Mononuclear cell (primary cell): ENCODE data around the gene FCRL6. TPM values are rescaled to one million over a fixed set of nuclear protein-coding genes. Genes with fewer than 3 reads are reported as not detected.

ENCODE experiments used
- H3K27me3 ChIP-seq: 2 replicates; pipeline ENCODE4 v1.6.0; 2011; ENCODE audit warnings: low read length, control low read depth; ENCODE audit not compliant: insufficient read depth
- H3K4me1 ChIP-seq: 2 replicates; pipeline ENCODE4 v1.5.1; 2011; ENCODE audit warnings: mild to moderate bottlenecking, low read length, control low read depth; ENCODE audit not compliant: insufficient read depth
- H3K4me3 ChIP-seq: 2 replicates; pipeline ENCODE4 v1.5.1; 2011; ENCODE audit warnings: mild to moderate bottlenecking, low read length, moderate library complexity
- H3K9me3 ChIP-seq: 2 replicates; pipeline ENCODE4 v1.5.1; 2011; ENCODE audit warnings: low read depth, mild to moderate bottlenecking, control low read depth, low read length
- total RNA-seq: library from RNA; depleted of rRNA; stranded (reverse); fragments of >200 nt; gene quantifications from one replicate; pipeline ENCODE4 v1.2.3, GENCODE V29; 2012

Gene FCRL6
- total RNA-seq, 1 donor, result 15.2 TPM

DNA sequence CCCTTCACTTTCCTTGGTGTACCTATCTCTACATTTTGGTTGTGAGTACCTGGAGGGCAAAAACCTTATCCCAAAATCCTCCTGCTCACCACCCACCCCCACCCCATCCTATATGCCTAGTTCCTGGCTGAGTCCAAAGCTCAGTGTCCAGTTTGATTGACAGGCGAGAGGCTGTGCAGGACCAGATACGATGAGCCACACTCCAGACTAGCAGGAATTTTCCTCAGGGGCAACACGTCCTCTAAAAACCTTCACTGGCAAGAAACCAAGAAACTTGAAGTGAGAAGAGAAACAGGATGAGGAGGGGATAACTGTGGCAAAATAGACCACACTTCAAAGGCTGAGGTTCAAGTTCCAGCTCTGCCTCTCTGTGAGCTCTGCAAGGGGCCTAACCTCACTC lies 23.4 kb downstream of the FCRL6 start:
- H3K4me3 ChIP-seq, result no peak overlapping the region
- H3K27me3 ChIP-seq, result no peaks in the 10 kb centered on the region
- no peaks in the 10 kb centered on the region for H3K9me3 ChIP-seq
- H3K4me1 ChIP-seq, result peaks cover 55% of the 10 kb centered on the region

DNA sequence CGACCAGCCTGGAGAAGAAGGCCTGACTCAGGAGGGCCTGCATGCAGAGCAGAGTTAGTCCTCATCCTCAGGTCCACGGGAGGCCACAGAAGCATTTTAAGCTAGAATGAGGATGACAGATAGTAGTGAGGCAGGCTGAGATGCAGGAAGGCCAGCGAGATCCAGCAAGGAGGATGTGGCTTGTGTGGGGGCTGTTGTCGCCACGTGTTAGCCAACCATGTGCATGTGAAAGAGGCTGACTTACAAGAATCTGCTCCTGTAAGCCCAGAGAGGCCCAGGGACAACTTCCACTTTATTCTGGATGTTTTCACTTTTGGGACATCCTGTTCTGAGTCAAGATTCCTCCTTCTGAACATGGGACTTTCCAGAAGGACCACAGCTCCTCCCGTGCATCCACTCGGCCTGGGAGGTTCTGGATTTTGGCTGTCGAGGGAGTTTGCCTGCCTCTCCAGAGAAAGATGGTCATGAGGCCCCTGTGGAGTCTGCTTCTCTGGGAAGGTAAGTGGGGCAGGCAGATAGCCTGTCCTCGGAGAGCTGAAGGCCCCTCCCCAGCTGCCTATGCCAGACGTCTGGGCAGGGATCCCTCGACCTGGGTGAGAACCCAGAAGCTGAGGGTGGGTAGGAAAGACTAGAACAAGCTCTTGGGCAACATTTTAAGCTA lies 24.4 kb downstream of the FCRL6 start, which contains the start of gene SLAMF8:
TSS of gene SLAMF8 (plus strand) at position 433 of the 661 bp plus-strand sequence. CDS start at position 459, 26 bp downstream.
- Histone ChIP-seq H3K4me3 (no peak within 1 kb of the TSS), H3K27me3 (no peaks in the 10 kb centered on the region), H3K9me3 (no peaks in the 10 kb centered on the region), H3K4me1 (peaks cover 55% of the 10 kb centered on the region)

GRCh38 chr1:159827102-159827490 lies 24.9 kb downstream of the FCRL6 start:
- no peaks in the 10 kb centered on the region for H3K27me3 ChIP-seq
- no peak overlapping the region for H3K4me3 ChIP-seq
- peaks cover 55% of the 10 kb centered on the region for H3K4me1 ChIP-seq
- H3K9me3 ChIP-seq, result no peaks in the 10 kb centered on the region

GRCh38 chr1:159827549-159827948 lies 25.4 kb downstream of the FCRL6 start:
- Histone ChIP-seq H3K4me1 (peaks cover 55% of the 10 kb centered on the region), H3K27me3 (no peaks in the 10 kb centered on the region), H3K9me3 (no peaks in the 10 kb centered on the region), H3K4me3 (no peak overlapping the region)

- Histone ChIP-seq H3K4me1 (peaks cover 55% of the 10 kb centered on the region), H3K4me3 (no peak overlapping the region), H3K9me3 (no peaks in the 10 kb centered on the region), H3K27me3 (no peaks in the 10 kb centered on the region)
Measured at GRCh38 chr1:159828176-159828575, 26.0 kb downstream of the FCRL6 start.

DNA sequence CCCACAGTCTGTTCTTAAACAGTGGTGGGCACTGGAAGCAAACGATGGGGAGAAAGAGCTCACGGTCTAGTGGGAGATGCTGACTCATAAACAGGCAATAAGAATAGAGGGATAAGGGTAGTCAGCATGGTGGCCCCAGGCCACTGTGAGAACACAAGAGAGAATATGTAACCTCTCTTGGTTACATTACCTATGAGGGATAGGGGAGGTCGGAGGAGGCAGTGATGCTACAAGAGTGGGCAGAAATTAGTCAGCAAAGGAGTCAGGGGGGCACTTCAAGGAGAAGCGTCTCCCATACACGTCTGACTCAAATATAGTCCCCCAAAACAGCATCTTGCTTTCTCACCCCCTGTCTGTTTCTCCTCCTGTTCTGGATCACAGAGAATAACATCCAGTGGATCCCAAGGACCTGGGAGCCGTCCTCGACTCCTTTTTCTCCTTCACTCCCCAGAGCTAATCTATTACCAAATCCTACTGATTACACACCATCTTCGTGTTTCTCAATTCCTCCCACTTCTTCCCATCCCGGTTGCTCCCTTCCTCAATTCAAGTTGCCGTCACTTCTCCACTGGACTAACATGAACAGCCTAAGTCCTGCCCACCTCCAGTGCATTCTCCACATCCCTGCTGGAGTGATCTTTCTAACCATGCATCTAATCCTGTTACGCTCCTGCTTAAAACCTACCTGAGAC lies 26.6 kb downstream of the FCRL6 start:
- Histone ChIP-seq H3K4me1 (peaks cover 55% of the 10 kb centered on the region), H3K4me3 (no peak overlapping the region), H3K27me3 (no peaks in the 10 kb centered on the region), H3K9me3 (no peaks in the 10 kb centered on the region)

DNA sequence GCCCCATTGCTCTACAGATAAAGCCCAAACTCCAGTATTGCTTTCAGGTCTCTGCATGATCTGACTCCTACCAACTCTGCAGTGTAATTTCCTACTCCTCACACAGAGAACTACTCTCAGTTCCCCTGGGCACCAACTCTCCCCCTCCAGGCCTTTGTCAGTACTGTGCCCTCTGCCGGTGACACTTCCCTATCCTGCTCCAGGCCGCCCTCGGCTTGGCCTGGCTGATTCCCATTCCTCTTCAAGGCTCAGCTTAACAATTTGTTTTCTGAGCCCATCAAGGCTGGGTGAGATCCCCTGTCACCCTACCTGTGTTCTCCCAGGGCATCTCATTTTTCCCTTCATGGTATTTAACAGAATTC lies 27.1 kb downstream of the FCRL6 start:
- H3K27me3 ChIP-seq, result no peaks in the 10 kb centered on the region
- H3K9me3 ChIP-seq, result no peaks in the 10 kb centered on the region
- no peak overlapping the region for H3K4me3 ChIP-seq
- peaks cover 55% of the 10 kb centered on the region for H3K4me1 ChIP-seq

DNA sequence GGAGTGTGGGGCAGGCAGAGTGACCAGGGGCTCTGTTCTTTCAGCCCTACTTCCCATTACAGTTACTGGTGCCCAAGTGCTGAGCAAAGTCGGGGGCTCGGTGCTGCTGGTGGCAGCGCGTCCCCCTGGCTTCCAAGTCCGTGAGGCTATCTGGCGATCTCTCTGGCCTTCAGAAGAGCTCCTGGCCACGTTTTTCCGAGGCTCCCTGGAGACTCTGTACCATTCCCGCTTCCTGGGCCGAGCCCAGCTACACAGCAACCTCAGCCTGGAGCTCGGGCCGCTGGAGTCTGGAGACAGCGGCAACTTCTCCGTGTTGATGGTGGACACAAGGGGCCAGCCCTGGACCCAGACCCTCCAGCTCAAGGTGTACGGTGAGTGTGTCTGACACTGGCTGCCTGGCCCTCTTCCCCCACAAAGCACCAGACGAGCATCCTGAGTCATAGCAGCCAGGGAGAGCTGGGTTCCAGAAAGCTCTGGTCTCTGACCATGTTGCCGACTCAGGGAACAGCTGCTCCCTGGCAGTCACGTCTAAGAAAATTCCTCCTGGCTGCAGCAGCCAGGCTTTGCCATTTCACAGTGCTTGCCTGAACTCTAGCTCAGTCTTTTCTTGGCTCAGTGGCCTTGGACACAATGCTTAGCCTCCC lies 27.8 kb downstream of the FCRL6 start:
- H3K4me3 ChIP-seq, result no peak overlapping the region
- no peaks in the 10 kb centered on the region for H3K27me3 ChIP-seq
- peaks cover 51% of the 10 kb centered on the region for H3K4me1 ChIP-seq
- no peaks in the 10 kb centered on the region for H3K9me3 ChIP-seq

GRCh38 chr1:159830722-159831121 lies 28.6 kb downstream of the FCRL6 start:
- Histone ChIP-seq H3K4me3 (no peak overlapping the region), H3K4me1 (peaks cover 43% of the 10 kb centered on the region), H3K27me3 (no peaks in the 10 kb centered on the region), H3K9me3 (no peaks in the 10 kb centered on the region)

DNA sequence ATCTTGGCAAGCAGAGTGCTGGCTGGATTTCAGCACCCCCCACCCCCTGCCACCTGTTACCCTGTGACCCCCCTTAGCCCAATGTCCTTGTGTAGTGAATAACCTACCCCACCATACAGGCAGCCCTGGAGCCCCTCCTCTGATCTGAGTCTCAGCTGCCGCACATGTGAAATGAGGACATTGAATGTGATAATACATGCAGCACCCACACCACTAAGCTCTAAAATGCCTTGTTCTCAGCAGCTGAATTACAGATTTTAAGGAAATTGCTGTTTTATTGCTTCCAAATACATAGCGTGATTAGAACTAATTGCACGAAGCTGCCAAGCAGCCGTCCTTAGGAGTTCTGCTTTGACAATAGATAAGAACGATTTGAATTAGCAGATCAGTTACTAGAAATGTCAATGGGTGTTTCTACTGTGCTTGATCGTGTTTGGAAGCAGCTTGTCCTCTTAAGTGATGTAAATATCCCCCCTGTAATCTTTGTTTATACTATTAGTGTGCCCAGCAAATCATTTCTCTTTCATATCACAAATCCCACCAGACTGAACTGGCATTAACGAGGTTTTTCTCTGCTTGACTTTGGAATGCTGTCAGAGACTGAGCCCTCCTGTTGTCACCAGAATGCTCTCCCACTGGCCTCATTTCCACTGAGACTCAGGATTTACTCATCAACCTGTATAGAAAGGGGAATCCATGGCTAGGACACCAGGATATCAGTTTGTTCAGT lies 29.4 kb downstream of the FCRL6 start:
- H3K4me3 ChIP-seq, result no peak overlapping the region
- H3K9me3 ChIP-seq, result no peaks in the 10 kb centered on the region
- peaks cover 34% of the 10 kb centered on the region for H3K4me1 ChIP-seq
- H3K27me3 ChIP-seq, result no peaks in the 10 kb centered on the region

GRCh38 chr1:159832309-159832708 lies 30.1 kb downstream of the FCRL6 start:
- Histone ChIP-seq H3K9me3 (no peaks in the 10 kb centered on the region), H3K4me1 (peaks cover 27% of the 10 kb centered on the region), H3K4me3 (no peak overlapping the region), H3K27me3 (no peaks in the 10 kb centered on the region)

DNA sequence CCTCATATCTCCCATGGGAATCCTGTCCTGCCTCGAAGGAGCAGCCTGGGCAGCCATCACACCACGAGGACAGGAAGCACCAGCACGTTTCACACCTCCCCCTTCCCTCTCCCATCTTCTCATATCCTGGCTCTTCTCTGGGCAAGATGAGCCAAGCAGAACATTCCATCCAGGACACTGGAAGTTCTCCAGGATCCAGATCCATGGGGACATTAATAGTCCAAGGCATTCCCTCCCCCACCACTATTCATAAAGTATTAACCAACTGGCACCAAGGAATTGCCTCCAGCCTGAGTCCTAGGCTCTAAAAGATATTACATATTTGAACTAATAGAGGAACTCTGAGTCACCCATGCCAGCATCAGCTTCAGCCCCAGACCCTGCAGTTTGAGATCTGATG lies 33.2 kb downstream of the FCRL6 start:
- Histone ChIP-seq H3K4me1 (no peaks in the 10 kb centered on the region), H3K4me3 (no peak overlapping the region), H3K9me3 (no peaks in the 10 kb centered on the region), H3K27me3 (no peaks in the 10 kb centered on the region)

GRCh38 chr1:159835862-159836525 lies 33.8 kb downstream of the FCRL6 start:
- Histone ChIP-seq H3K4me3 (no peak overlapping the region), H3K4me1 (no peaks in the 10 kb centered on the region), H3K9me3 (no peaks in the 10 kb centered on the region)

GRCh38 chr1:159838715-159839114 lies 36.6 kb downstream of the FCRL6 start:
- Histone ChIP-seq H3K9me3 (no peaks in the 10 kb centered on the region), H3K27me3 (no peaks in the 10 kb centered on the region), H3K4me1 (no peaks in the 10 kb centered on the region), H3K4me3 (no peak overlapping the region)

More at GRCh38 chr1:159835862-159836525, 33.8 kb downstream of the FCRL6 start:
- no peaks in the 10 kb centered on the region for H3K27me3 ChIP-seq
